NCI-H345 treated with DMSO at 0.1 percent for 48 hours (cell line): ENCODE results near the gene LCE3C.
"Not testable (repeated sequence)": the region's sequence is repeated elsewhere in the genome, so short reads cannot be mapped to it uniquely, and the experiment has no call there.

ENCODE experiments used
- DNase-seq: peaks from one replicate; lab custom pipeline; 2025; ENCODE audit not compliant: unreplicated experiment; lab: John Stamatoyannopoulos, UW

LCE3C gene

GRCh38 chr1:152599934-152600333, at the start of gene LCE3C:
Gene LCE3C, plus strand, starts transcription at chr1:152600234. Its CDS starts 498 bp downstream, at chr1:152600732.
- DNase-seq = no peak

GRCh38 chr1:152565115-152565514, 34.9 kb upstream of the LCE3C start:
- DNase-seq = no peak

GRCh38 chr1:152565535-152566215, 34.4 kb upstream of the LCE3C start:
- no peak for DNase-seq

- DNase-seq = no peak
Measured at GRCh38 chr1:152566681-152567080, 33.4 kb upstream of the LCE3C start, which contains the start of gene LCE3E. Gene LCE3E, minus strand, starts transcription at chr1:152566780. Its CDS starts 572 bp downstream, at chr1:152566208.

- DNase-seq = no peak
Measured at GRCh38 chr1:152577168-152577567, 22.9 kb upstream of the LCE3C start.

GRCh38 chr1:152579526-152579925, 20.5 kb upstream of the LCE3C start:
- not testable (repeated sequence) for DNase-seq

GRCh38 chr1:152580433-152580832, 19.6 kb upstream of the LCE3C start, which contains the start of gene LCE3D:
Gene LCE3D, minus strand, starts transcription at chr1:152580516. Its CDS starts 580 bp downstream, at chr1:152579936.
- DNase-seq = no peak

GRCh38 chr1:152582647-152583046, 17.4 kb upstream of the LCE3C start:
- DNase-seq = no peak

- no peak for DNase-seq
Measured at GRCh38 chr1:152585586-152585985, 14.4 kb upstream of the LCE3C start.

- DNase-seq = no peak
Measured at GRCh38 chr1:152596986-152597385, 3.0 kb upstream of the LCE3C start.

- no peak for DNase-seq
Measured at GRCh38 chr1:152613511-152613910, 13.5 kb downstream of the LCE3C start, which contains the start of gene LCE3B. Gene LCE3B, plus strand, starts transcription at chr1:152613811. Its CDS starts 0 bp downstream, at chr1:152613811.

- DNase-seq = no peak
Measured at GRCh38 chr1:152621993-152622392, 22.0 kb downstream of the LCE3C start.

- DNase-seq = no peak
Measured at GRCh38 chr1:152622803-152623202, 22.8 kb downstream of the LCE3C start, which contains the start of gene LCE3A. Gene LCE3A, minus strand, starts transcription at chr1:152623103. Its CDS starts 0 bp downstream, at chr1:152623103.

GRCh38 chr1:152623203-152623844, 23.3 kb downstream of the LCE3C start:
- DNase-seq = no peak

GRCh38 chr1:152626744-152627143, 26.7 kb downstream of the LCE3C start:
- DNase-seq = no peak

GRCh38 chr1:152630596-152630995, 30.6 kb downstream of the LCE3C start:
- no peak for DNase-seq

GRCh38 chr1:152640351-152640750, 40.3 kb downstream of the LCE3C start:
- DNase-seq = no peak

- no peak for DNase-seq
Measured at GRCh38 chr1:152643945-152644344, 43.9 kb downstream of the LCE3C start.

GRCh38 chr1:152645146-152645545, 45.1 kb downstream of the LCE3C start:
- DNase-seq = no peak

GRCh38 chr1:152646656-152647055, 46.6 kb downstream of the LCE3C start:
- no peak for DNase-seq
